Measurements from ENCODE around the gene ALOX15. TPM values are rescaled to one million over a fixed set of nuclear protein-coding genes. Genes with fewer than 3 reads are reported as not detected.

ALOX15 gene
- total RNA-seq, 1 donor from 2014 or later, result not detected

Other genes with a start within 250 kb of the ALOX15 start
- gene SPNS3, start 207.7 kb downstream of the ALOX15 start, total RNA-seq (ENCODE audit: insufficient read depth, low replicate concordance), result not detected
- 5.8 TPM for gene SPNS2, start 142.8 kb downstream of the ALOX15 start, total RNA-seq (ENCODE audit: insufficient read depth, low replicate concordance)
- 27.9 TPM for gene MYBBP1A, start 86.3 kb downstream of the ALOX15 start, total RNA-seq (ENCODE audit: insufficient read depth, low replicate concordance)
- gene GGT6, start 81.1 kb downstream of the ALOX15 start, total RNA-seq (ENCODE audit: insufficient read depth, low replicate concordance), result 1.4 TPM
- gene SMTNL2, start 57.1 kb downstream of the ALOX15 start, total RNA-seq (ENCODE audit: insufficient read depth, low replicate concordance), result 11.3 TPM
- gene PELP1, start 62.5 kb upstream of the ALOX15 start, total RNA-seq (ENCODE audit: insufficient read depth, low replicate concordance), result 16.1 TPM
- gene ARRB2, start 69.0 kb upstream of the ALOX15 start, total RNA-seq (ENCODE audit: insufficient read depth, low replicate concordance), result 3.1 TPM
- gene MED11, start 89.8 kb upstream of the ALOX15 start, total RNA-seq (ENCODE audit: insufficient read depth, low replicate concordance), result 5.3 TPM
- gene ZMYND15, start 98.2 kb upstream of the ALOX15 start, total RNA-seq (ENCODE audit: insufficient read depth, low replicate concordance), result not detected
- 2.4 TPM for gene CXCL16, start 98.2 kb upstream of the ALOX15 start, total RNA-seq (ENCODE audit: insufficient read depth, low replicate concordance)
- gene TM4SF5, start 130.2 kb upstream of the ALOX15 start, total RNA-seq (ENCODE audit: insufficient read depth, low replicate concordance), result not detected
- gene VMO1, start 144.7 kb upstream of the ALOX15 start, total RNA-seq (ENCODE audit: insufficient read depth, low replicate concordance), result not detected
- not detected for gene GLTPD2, start 147.3 kb upstream of the ALOX15 start, total RNA-seq (ENCODE audit: insufficient read depth, low replicate concordance)
- gene PSMB6, start 154.5 kb upstream of the ALOX15 start, total RNA-seq (ENCODE audit: insufficient read depth, low replicate concordance), result 32.7 TPM
- 16.6 TPM for gene PLD2, start 165.5 kb upstream of the ALOX15 start, total RNA-seq (ENCODE audit: insufficient read depth, low replicate concordance)
- gene MINK1, start 191.7 kb upstream of the ALOX15 start, total RNA-seq (ENCODE audit: insufficient read depth, low replicate concordance), result 10.1 TPM

All from umbilical cord (tissue), 1 donor.